B cell (primary cell): ENCODE data around the gene TMEM220. TPM values are rescaled to one million over a fixed set of nuclear protein-coding genes. Genes with fewer than 3 reads are reported as not detected.

Source experiments
- ATAC-seq: fragments of 200-7000 bp; cut with Tn5 transposase; one replicate; pipeline ENCODE4 v1.10.0; 2021; ENCODE audit warnings: low read depth, mild to moderate bottlenecking, moderate number of reproducible peaks, moderate library complexity
- CTCF ChIA-PET: fragments of 350-600 bp; sonication (Branson Sonifier 250); formaldehyde crosslinking; loops from one replicate; lab custom pipeline; 2021; ENCODE audit warnings: antibody characterized with exemption, inconsistent platforms; lab: Charles Lee
- POLR2A ChIA-PET: fragments of 350-600 bp; sonication (Branson Sonifier 250); formaldehyde crosslinking; loops from one replicate; lab custom pipeline; 2021; ENCODE audit warnings: antibody characterized with exemption; lab: Charles Lee
- DNase-seq: peaks from one replicate; pipeline ENCODE4 v3.0.0; 2013
- H2AFZ ChIP-seq: 2 replicates; pipeline ENCODE4 v1.6.1; 2012; ENCODE audit warnings: mild to moderate bottlenecking, low read depth, low read length; ENCODE audit not compliant: insufficient read depth, poor library complexity, severe bottlenecking
- H3K27ac ChIP-seq, 2 donors: 1 replicate in 1 of 2; 2 replicates in 1 of 2; pipeline ENCODE4 v1.5.1; 2012 to 2013; ENCODE audit warnings: low read length in 2 of 2, mild to moderate bottlenecking in 2 of 2, moderate library complexity in 1 of 2
- H3K27me3 ChIP-seq, 4 experiments: fragments of 200-600 bp in 1 of 4; sonication (generic) in 1 of 4; replicated peaks in 1 of 4; 1 replicate in 2 of 4; 2 replicates in 2 of 4; pipeline versions ENCODE4 v1.6.1 to v1.7.0; 2013 to 2016; ENCODE audit warnings: low read length in 3 of 4, mild to moderate bottlenecking in 2 of 4, mixed read lengths in 1 of 4, moderate library complexity in 1 of 4; ENCODE audit not compliant: insufficient read depth in 4 of 4, control insufficient read depth in 3 of 4; ENCODE audit errors: control extremely low read depth in 1 of 4
- H3K36me3 ChIP-seq, 2 experiments: replicated peaks in 1 of 2; 1 replicate in 1 of 2; 2 replicates in 1 of 2; pipeline versions ENCODE4 v1.6.1 to v1.7.1; 2013; ENCODE audit warnings: low read length in 1 of 2; ENCODE audit not compliant: insufficient read depth in 2 of 2, control insufficient read depth in 1 of 2; ENCODE audit errors: control extremely low read depth in 1 of 2, extremely low read depth in 1 of 2
- H3K4me1 ChIP-seq, 2 donors: fragments of 200-600 bp in 1 of 2; sonication (generic) in 1 of 2; 1 replicate in 1 of 2; 2 replicates in 1 of 2; pipeline versions ENCODE4 v1.5.1 to v1.6.1; 2013 to 2017; ENCODE audit warnings: low read length in 2 of 2; ENCODE audit not compliant: control insufficient read depth in 2 of 2, insufficient read depth in 2 of 2
- H3K4me2 ChIP-seq: replicated peaks from 2 replicates; pipeline ENCODE3; 2012; ENCODE audit warnings: mild to moderate bottlenecking, low read depth, low read length; ENCODE audit not compliant: poor library complexity, severe bottlenecking
- H3K4me3 ChIP-seq, 5 experiments: fragments of 200-600 bp in 1 of 5; sonication (generic) in 1 of 5; 1 replicate in 3 of 5; 2 replicates in 2 of 5; pipeline versions ENCODE4 v1.5.1 to v1.7.0; 2011 to 2016; ENCODE audit warnings: low read length in 4 of 5, mild to moderate bottlenecking in 4 of 5, low read depth in 2 of 5, control low read depth in 1 of 5, moderate library complexity in 1 of 5; ENCODE audit not compliant: insufficient read depth in 1 of 5; ENCODE audit errors: control extremely low read depth in 1 of 5, extremely low read depth in 1 of 5
- H3K79me2 ChIP-seq: fragments of 200-600 bp; sonication (generic); one replicate; pipeline ENCODE4 v1.6.0; 2016; ENCODE audit warnings: low read length; ENCODE audit not compliant: control insufficient read depth, insufficient read depth
- H3K9ac ChIP-seq: fragments of 200-600 bp; sonication (generic); 2 replicates; pipeline ENCODE4 v1.6.1; 2017; ENCODE audit warnings: mild to moderate bottlenecking, low read length, moderate library complexity
- H3K9me3 ChIP-seq, 3 donors: one replicate each; pipeline versions ENCODE4 v1.6.1 to v1.7.1; 2013; ENCODE audit warnings: low read length in 2 of 3; ENCODE audit not compliant: control insufficient read depth in 2 of 3, insufficient read depth in 1 of 3; ENCODE audit errors: control extremely low read depth in 1 of 3
- H4K20me1 ChIP-seq: 2 replicates; pipeline ENCODE4 v1.6.0; 2012; ENCODE audit warnings: mild to moderate bottlenecking, low read length; ENCODE audit not compliant: insufficient read depth, control insufficient read depth, poor library complexity, severe bottlenecking
- H3K27ac Mint-ChIP-seq: one replicate; pipeline ENCODE4 v1.8.0; 2021; ENCODE audit warnings: mixed read lengths
- H3K27me3 Mint-ChIP-seq: one replicate; pipeline ENCODE4 v1.8.0; 2021; ENCODE audit warnings: mixed read lengths
- H3K4me1 Mint-ChIP-seq: one replicate; pipeline ENCODE4 v1.8.0; 2021; ENCODE audit warnings: mixed read lengths
- H3K4me3 Mint-ChIP-seq: one replicate; pipeline ENCODE4 v1.8.0; 2021; ENCODE audit warnings: mixed read lengths
- H3K9me3 Mint-ChIP-seq: one replicate; pipeline ENCODE4 v1.8.0; 2022; ENCODE audit warnings: mixed read lengths; ENCODE audit not compliant: insufficient read depth
- EZH2 ChIP-seq: IDR thresholded peaks from 2 replicates; pipeline ENCODE4 v1.6.1; 2012; ENCODE audit warnings: borderline replicate concordance, low read depth, mild to moderate bottlenecking, moderate library complexity, low read length; ENCODE audit not compliant: insufficient read depth, poor library complexity, severe bottlenecking
- WGBS: methylation state at CpG from one replicate; pipeline ENCODE4 v1.1.5; 2013; ENCODE audit warnings: missing lambda C conversion rate; ENCODE audit not compliant: insufficient coverage; 5-methylcytosine and 5-hydroxymethylcytosine counted together
- intact Hi-C: fragments of 100-400 bp; cut with micrococcal nuclease; formaldehyde crosslinking; loops from one replicate; pipeline ENCODE4 v1.10.0; 2022
- polyA plus RNA-seq: library from polyadenylated mRNA; depleted of rRNA; stranded (reverse); fragments of >200 nt; gene quantifications from 2 replicates; pipeline ENCODE4 v1.2.3, GENCODE V29; 2012
- total RNA-seq, 2 donors: library from RNA; stranded (reverse); fragments of 120-200 nt in 1 of 2; gene quantifications; 1 replicate in 1 of 2; 2 replicates in 1 of 2; pipeline versions ENCODE4 v1.2.3 to v1.2.4, GENCODE V29; 2013 to 2022
- TF ChIP-seq, protein P1 (sequence below): fragments of 200-600 bp; IDR thresholded peaks from one replicate; pipeline ENCODE4 v1.8.0; 2022; ENCODE audit warnings: antibody characterized with exemption, mild to moderate bottlenecking

TMEM220 gene
- total and polyA plus RNA-seq, 2 donors (not counting 1 experiment from before 2014, with no cell fraction given) = 2.9 to 7.4 TPM

DNA sequence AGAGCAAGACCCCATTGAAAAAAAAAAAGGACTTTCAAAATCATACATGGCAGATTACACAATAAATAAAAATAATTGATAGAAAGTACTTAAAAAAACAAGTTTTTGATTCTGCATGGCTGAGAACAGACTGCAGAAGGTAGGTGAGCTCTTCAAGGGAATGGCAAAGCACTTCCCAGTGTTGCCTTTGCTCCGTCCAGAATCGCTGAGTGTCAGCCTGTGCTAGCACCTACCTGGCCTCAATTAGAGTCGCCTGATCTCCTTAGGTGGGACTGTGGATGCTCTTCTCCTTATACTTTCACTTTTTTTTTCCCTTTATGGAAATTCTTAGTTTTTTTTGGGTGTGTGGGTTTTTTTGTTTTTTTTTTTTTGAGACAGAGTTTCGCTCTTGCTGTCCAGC is 6.0 kb upstream of the TMEM220 start:
- peaks cover 0 to 4% of the 10 kb centered on the region in 2 donors for H3K4me1 ChIP-seq
- TF ChIP-seq EZH2 = no peak
- TF ChIP-seq, protein P1, sequence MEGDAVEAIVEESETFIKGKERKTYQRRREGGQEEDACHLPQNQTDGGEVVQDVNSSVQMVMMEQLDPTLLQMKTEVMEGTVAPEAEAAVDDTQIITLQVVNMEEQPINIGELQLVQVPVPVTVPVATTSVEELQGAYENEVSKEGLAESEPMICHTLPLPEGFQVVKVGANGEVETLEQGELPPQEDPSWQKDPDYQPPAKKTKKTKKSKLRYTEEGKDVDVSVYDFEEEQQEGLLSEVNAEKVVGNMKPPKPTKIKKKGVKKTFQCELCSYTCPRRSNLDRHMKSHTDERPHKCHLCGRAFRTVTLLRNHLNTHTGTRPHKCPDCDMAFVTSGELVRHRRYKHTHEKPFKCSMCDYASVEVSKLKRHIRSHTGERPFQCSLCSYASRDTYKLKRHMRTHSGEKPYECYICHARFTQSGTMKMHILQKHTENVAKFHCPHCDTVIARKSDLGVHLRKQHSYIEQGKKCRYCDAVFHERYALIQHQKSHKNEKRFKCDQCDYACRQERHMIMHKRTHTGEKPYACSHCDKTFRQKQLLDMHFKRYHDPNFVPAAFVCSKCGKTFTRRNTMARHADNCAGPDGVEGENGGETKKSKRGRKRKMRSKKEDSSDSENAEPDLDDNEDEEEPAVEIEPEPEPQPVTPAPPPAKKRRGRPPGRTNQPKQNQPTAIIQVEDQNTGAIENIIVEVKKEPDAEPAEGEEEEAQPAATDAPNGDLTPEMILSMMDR = no peak
- H3K4me2 ChIP-seq = no peak overlapping the region
- Mint-ChIP-seq H3K4me1 (peaks cover 6% of the 10 kb centered on the region), H3K27ac (no peak overlapping the region), H3K4me3 (no peak overlapping the region), H3K9me3 (no peaks in the 10 kb centered on the region), H3K27me3 (peaks cover 19% of the 10 kb centered on the region)
- no peak for DNase-seq
- ChIA-PET POLR2A (no interaction called here), CTCF (interaction anchor here (0.7 to 0.9 kb wide), 3 partner anchors 15 to 105 kb away, joined by 3 to 4 read pairs (median 3); no protein-coding TSS in a partner anchor)
- no peak overlapping the region for H3K4me3 ChIP-seq
- no peak overlapping the region for H3K9ac ChIP-seq
- ATAC-seq = no peak
- H4K20me1 ChIP-seq = no peaks in the 10 kb centered on the region
- WGBS = 90% methylated on average over 2 of the region's 4 CpGs
- no peaks in the 10 kb centered on the region for H3K79me2 ChIP-seq
- H2AFZ ChIP-seq = no peak overlapping the region
- intact Hi-C loops = no loop called here
- no peaks in the 10 kb centered on the region for H3K9me3 ChIP-seq
- H3K36me3 ChIP-seq = no peaks in the 10 kb centered on the region
- H3K27ac ChIP-seq = no peak overlapping the region
- H3K27me3 ChIP-seq = no peaks in the 10 kb centered on the region

- no peaks in the 10 kb centered on the region for H3K36me3 ChIP-seq
- DNase-seq (no peak), ATAC-seq (no peak)
- intact Hi-C loops = no loop called here
- no peaks in the 10 kb centered on the region for H3K79me2 ChIP-seq
- peaks cover 0 to 7% of the 10 kb centered on the region in 2 donors for H3K4me1 ChIP-seq
- POLR2A ChIA-PET = no interaction called here
- Mint-ChIP-seq H3K4me1 (peaks cover 9% of the 10 kb centered on the region), H3K4me3 (no peak overlapping the region), H3K27me3 (peaks cover 22% of the 10 kb centered on the region), H3K27ac (no peak overlapping the region), H3K9me3 (no peaks in the 10 kb centered on the region)
- TF ChIP-seq, protein P1 = no peak
- TF ChIP-seq EZH2 = no peak
- H4K20me1 ChIP-seq = no peaks in the 10 kb centered on the region
- 92% methylated on average over 2 of the region's 2 CpGs for WGBS
- no peak overlapping the region for H2AFZ ChIP-seq
- H3K9ac ChIP-seq = no peak overlapping the region
- no peaks in the 10 kb centered on the region for H3K9me3 ChIP-seq
- no peak overlapping the region for H3K4me2 ChIP-seq
- H3K27ac ChIP-seq = no peak overlapping the region
- no peak overlapping the region for H3K4me3 ChIP-seq
- CTCF ChIA-PET = no interaction called here
- H3K27me3 ChIP-seq = no peaks in the 10 kb centered on the region
Measured at GRCh38 chr17:10735251-10735650, 5.4 kb upstream of the TMEM220 start.
